ENCODE measurements around the gene ARL13B.
"Not testable (repeated sequence)": the region's sequence is repeated elsewhere in the genome, so short reads cannot be mapped to it uniquely, and the experiment has no call there.

DNA sequence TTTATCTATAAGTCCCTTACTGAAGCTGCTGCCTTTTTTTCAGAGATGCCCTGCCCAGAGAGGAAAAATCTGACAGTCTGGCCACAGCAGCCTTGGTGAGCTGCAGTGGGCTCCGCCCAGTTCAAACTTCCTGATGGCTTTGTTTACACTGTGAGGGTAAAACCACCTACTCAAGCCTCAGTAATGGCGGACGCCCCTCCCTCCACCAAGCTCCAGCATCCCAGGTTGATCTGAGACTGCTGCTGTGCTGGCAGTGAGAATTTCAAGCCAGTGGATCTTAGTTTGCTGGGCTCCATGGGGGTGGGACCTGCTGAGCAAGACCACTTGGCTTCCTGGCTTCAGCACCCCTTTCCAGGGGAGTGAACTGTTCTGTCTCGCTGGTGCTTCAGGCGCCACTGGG lies 100.6 kb downstream of the ARL13B start:
- TF ChIP-seq RAD21 (IDR thresholded peaks at IDR 0.05; ENCODE audit: insufficient read depth, low read depth, low read length); TAF1 (IDR thresholded peaks at IDR 0.05; ENCODE audit: borderline replicate concordance, low read depth, low read length); POLR2A (IDR thresholded peaks at IDR 0.05; ENCODE audit: low read depth, low read length); EZH2 (IDR thresholded peaks at IDR 0.05; ENCODE audit: borderline replicate concordance, control insufficient read depth, low read depth, low read length); MAX (IDR thresholded peaks at IDR 0.05; ENCODE audit: low read depth, low read length); NR2C2 (IDR thresholded peaks at IDR 0.05; ENCODE audit: borderline replicate concordance, control insufficient read depth, insufficient read length, low read depth): not testable (repeated sequence)
- TF ChIP-seq, protein P1, sequence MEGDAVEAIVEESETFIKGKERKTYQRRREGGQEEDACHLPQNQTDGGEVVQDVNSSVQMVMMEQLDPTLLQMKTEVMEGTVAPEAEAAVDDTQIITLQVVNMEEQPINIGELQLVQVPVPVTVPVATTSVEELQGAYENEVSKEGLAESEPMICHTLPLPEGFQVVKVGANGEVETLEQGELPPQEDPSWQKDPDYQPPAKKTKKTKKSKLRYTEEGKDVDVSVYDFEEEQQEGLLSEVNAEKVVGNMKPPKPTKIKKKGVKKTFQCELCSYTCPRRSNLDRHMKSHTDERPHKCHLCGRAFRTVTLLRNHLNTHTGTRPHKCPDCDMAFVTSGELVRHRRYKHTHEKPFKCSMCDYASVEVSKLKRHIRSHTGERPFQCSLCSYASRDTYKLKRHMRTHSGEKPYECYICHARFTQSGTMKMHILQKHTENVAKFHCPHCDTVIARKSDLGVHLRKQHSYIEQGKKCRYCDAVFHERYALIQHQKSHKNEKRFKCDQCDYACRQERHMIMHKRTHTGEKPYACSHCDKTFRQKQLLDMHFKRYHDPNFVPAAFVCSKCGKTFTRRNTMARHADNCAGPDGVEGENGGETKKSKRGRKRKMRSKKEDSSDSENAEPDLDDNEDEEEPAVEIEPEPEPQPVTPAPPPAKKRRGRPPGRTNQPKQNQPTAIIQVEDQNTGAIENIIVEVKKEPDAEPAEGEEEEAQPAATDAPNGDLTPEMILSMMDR (IDR thresholded peaks at IDR 0.05 in 2 of 3, conservative IDR thresholded peaks at IDR 0.05 in 1 of 3; ENCODE audit: control insufficient read depth in 2 of 3, extremely low read depth in 1 of 3, insufficient read depth in 1 of 3, low read depth in 3 of 3, low read length in 3 of 3): not testable (repeated sequence)
